ENCODE results near the gene CTCF.

DNA sequence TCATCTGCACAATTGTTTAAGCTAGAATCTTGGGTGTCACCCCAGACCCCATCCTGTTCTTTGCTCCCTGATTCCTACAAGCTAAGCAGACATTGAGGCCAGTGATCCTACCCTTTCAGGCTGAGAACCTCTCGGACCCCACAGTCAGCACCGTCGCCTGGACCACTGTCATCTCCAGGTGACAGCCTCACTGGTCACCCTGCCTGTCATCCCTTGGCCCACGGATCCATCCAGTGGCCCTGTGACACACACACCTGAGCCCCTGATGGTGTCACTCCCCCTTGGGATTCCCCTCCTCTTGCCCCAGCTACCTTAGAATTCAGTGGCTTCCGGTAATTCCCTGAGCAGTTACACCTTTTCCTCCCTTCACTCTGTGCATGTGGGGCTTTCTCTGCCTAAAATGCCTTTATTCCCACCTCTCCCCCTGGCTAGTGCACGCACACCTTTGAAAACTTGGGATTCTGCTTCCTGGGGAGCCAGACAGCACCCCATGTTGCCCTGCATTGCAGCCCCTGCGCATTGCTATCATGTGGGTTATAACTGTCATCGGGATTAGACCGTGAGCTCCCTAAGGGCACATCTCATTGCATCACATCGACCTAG is 107.3 kb downstream of the CTCF start:
- TF ChIP-seq, protein P1, sequence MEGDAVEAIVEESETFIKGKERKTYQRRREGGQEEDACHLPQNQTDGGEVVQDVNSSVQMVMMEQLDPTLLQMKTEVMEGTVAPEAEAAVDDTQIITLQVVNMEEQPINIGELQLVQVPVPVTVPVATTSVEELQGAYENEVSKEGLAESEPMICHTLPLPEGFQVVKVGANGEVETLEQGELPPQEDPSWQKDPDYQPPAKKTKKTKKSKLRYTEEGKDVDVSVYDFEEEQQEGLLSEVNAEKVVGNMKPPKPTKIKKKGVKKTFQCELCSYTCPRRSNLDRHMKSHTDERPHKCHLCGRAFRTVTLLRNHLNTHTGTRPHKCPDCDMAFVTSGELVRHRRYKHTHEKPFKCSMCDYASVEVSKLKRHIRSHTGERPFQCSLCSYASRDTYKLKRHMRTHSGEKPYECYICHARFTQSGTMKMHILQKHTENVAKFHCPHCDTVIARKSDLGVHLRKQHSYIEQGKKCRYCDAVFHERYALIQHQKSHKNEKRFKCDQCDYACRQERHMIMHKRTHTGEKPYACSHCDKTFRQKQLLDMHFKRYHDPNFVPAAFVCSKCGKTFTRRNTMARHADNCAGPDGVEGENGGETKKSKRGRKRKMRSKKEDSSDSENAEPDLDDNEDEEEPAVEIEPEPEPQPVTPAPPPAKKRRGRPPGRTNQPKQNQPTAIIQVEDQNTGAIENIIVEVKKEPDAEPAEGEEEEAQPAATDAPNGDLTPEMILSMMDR (conservative IDR thresholded peaks at IDR 0.05; ENCODE audit: low read length), result no peak
- no peak for TF ChIP-seq EZH2phosphoT487 (IDR thresholded peaks at IDR 0.05; ENCODE audit: borderline replicate concordance)
